GM23338 (cell line): Measurements from ENCODE around the gene TLNRD1.

Experiments
- CREB1 ChIP-seq: fragments of 250-450 bp; sonication (Bioruptor Pico); IDR thresholded peaks from 2 replicates; pipeline ENCODE4 v1.5.0; 2020; ENCODE audit warnings: low read depth, mild to moderate bottlenecking, moderate library complexity
- CTCF ChIP-seq, 2 experiments: fragments of 200-600 bp in 1 of 2; sonication (generic) in 1 of 2; conservative IDR thresholded peaks; 2 replicates each; pipeline versions ENCODE4 v1.5.1 to v1.6.1; 2016 to 2017; ENCODE audit warnings: antibody characterized with exemption in 2 of 2, low read depth in 2 of 2, mild to moderate bottlenecking in 2 of 2, moderate library complexity in 1 of 2
- ETS1 ChIP-seq: IDR thresholded peaks from 2 replicates; pipeline ENCODE4 v1.6.1; 2016; ENCODE audit warnings: antibody characterized with exemption
- EZH2 ChIP-seq: fragments of 200-600 bp; sonication (generic); IDR thresholded peaks from one replicate; pipeline ENCODE4 v1.8.0; 2017; ENCODE audit warnings: antibody characterized with exemption, mild to moderate bottlenecking, low read depth; ENCODE audit not compliant: unreplicated experiment
- EZH2phosphoT487 ChIP-seq: fragments of 200-600 bp; sonication (generic); IDR thresholded peaks from one replicate; pipeline ENCODE4 v1.8.1; 2018; ENCODE audit warnings: antibody characterized with exemption; ENCODE audit not compliant: unreplicated experiment
- JUNB ChIP-seq: IDR thresholded peaks from one replicate; pipeline ENCODE4 v1.6.1; 2016; ENCODE audit warnings: antibody characterized with exemption; ENCODE audit not compliant: unreplicated experiment
- NANOG ChIP-seq: IDR thresholded peaks from 2 replicates; pipeline ENCODE4 v1.6.1; 2016; ENCODE audit warnings: antibody characterized with exemption, borderline replicate concordance
- POLR2AphosphoS5 ChIP-seq: IDR thresholded peaks from 2 replicates; pipeline ENCODE4 v1.6.1; 2016; ENCODE audit warnings: antibody characterized with exemption, low read depth
- REST ChIP-seq: IDR thresholded peaks from one replicate; pipeline ENCODE4 v1.6.1; 2018; ENCODE audit warnings: antibody characterized with exemption; ENCODE audit not compliant: unreplicated experiment
- ZNF114 ChIP-seq: fragments of 250-450 bp; sonication (Bioruptor Pico); IDR thresholded peaks from 2 replicates; pipeline ENCODE4 v1.5.0; 2020; ENCODE audit warnings: mild to moderate bottlenecking, moderate library complexity

- TF ChIP-seq CTCF (conservative IDR thresholded peaks at IDR 0.05; ENCODE audit: low read depth in 2 of 2), result no peak
- no peak for TF ChIP-seq EZH2
- TF ChIP-seq ETS1, result no peak
- no peak for TF ChIP-seq POLR2AphosphoS5
- TF ChIP-seq REST, result no peak
- TF ChIP-seq ZNF114 (CRISPR knock-in tag), result no peak
- no peak for TF ChIP-seq EZH2phosphoT487
- no peak for TF ChIP-seq CREB1 (CRISPR knock-in tag)
- TF ChIP-seq JUNB, result no peak
- no peak for TF ChIP-seq NANOG
Observed at GRCh38 chr15:80999623-81000036, 1.1 kb upstream of the TLNRD1 start.
